ENCODE results near the gene VWC2L.

DNA sequence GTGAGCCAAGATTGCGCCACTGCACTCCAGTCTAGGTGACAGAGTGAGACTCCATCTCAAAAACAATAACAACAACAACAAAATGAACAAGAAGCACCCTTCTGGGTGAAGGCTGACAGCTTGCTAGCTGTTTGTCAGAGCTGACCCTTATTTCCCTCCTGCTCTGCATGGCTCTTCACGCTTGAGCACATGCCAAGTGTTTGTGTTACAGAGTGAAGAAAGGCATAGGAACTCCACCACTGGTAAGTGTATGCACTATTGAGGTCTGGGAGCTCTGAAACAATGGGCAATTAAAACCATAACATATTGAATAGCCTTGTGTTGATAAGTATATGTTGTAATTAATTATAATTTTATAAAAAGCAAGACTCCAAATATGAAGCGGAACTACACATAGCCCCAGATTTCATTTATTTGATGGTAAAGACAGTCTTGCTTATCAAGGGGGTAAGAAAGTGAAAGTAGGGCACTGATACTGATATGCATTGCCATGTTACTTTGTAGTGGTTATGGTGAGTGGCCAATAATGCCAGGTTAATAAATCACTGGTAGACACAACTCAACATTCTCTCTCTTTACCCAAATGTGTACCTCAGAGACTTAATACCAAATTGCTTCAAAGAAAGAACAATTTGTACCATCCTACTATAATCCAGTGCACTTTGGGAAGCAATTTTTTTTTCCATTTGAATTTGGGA lies 163.4 kb downstream of the VWC2L start:
- TF ChIP-seq, protein P1, sequence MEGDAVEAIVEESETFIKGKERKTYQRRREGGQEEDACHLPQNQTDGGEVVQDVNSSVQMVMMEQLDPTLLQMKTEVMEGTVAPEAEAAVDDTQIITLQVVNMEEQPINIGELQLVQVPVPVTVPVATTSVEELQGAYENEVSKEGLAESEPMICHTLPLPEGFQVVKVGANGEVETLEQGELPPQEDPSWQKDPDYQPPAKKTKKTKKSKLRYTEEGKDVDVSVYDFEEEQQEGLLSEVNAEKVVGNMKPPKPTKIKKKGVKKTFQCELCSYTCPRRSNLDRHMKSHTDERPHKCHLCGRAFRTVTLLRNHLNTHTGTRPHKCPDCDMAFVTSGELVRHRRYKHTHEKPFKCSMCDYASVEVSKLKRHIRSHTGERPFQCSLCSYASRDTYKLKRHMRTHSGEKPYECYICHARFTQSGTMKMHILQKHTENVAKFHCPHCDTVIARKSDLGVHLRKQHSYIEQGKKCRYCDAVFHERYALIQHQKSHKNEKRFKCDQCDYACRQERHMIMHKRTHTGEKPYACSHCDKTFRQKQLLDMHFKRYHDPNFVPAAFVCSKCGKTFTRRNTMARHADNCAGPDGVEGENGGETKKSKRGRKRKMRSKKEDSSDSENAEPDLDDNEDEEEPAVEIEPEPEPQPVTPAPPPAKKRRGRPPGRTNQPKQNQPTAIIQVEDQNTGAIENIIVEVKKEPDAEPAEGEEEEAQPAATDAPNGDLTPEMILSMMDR (IDR thresholded peaks at IDR 0.05) = no peak
- TF ChIP-seq POLR2A (IDR thresholded peaks at IDR 0.05) = no peak

Measured in esophagus squamous epithelium (tissue), 4 donors.